ENCODE results near the gene ABCD1. TPM values are rescaled to one million over a fixed set of nuclear protein-coding genes. Genes with fewer than 3 reads are reported as not detected.
"Not testable (repeated sequence)": the region's sequence is repeated elsewhere in the genome, so short reads cannot be mapped to it uniquely, and the experiment has no call there.

ABCD1 gene
- total and polyA plus RNA-seq, 2 donors from 2014 or later: 5.2 to 13.7 TPM

- Histone ChIP-seq H3K36me3 (ENCODE audit: control insufficient read depth in 2 of 3, insufficient read depth in 3 of 3, low read length in 3 of 3) (no peaks in the 10 kb centered on the region), H3K27ac (ENCODE audit: low read depth in 2 of 2, low read length in 2 of 2) (no peak overlapping the region), H3K9me3 (ENCODE audit: control insufficient read depth in 2 of 3, insufficient read depth in 1 of 3, low read length in 3 of 3) (no peaks in the 10 kb centered on the region), H3K4me3 (ENCODE audit: low read length in 3 of 3) (no peak overlapping the region), H3K27me3 (ENCODE audit: control insufficient read depth, insufficient read depth, low read length) (no peaks in the 10 kb centered on the region), H3K9ac (ENCODE audit: low read length in 3 of 3) (no peak overlapping the region), H3K4me1 (ENCODE audit: control insufficient read depth in 2 of 3, insufficient read depth in 2 of 3, low read depth in 1 of 3, low read length in 3 of 3) (peaks cover 0 to 4% (median 0%) of the 10 kb centered on the region in 3 donors)
- peak in 1 of 5 donors; percentile 55 for DNase-seq
- intact Hi-C loops (cut with DNase I): no loop called here
- FAIRE-seq: no peak
- TF ChIP-seq, protein P1, sequence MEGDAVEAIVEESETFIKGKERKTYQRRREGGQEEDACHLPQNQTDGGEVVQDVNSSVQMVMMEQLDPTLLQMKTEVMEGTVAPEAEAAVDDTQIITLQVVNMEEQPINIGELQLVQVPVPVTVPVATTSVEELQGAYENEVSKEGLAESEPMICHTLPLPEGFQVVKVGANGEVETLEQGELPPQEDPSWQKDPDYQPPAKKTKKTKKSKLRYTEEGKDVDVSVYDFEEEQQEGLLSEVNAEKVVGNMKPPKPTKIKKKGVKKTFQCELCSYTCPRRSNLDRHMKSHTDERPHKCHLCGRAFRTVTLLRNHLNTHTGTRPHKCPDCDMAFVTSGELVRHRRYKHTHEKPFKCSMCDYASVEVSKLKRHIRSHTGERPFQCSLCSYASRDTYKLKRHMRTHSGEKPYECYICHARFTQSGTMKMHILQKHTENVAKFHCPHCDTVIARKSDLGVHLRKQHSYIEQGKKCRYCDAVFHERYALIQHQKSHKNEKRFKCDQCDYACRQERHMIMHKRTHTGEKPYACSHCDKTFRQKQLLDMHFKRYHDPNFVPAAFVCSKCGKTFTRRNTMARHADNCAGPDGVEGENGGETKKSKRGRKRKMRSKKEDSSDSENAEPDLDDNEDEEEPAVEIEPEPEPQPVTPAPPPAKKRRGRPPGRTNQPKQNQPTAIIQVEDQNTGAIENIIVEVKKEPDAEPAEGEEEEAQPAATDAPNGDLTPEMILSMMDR (IDR thresholded peaks at IDR 0.05; ENCODE audit: borderline replicate concordance, extremely low read depth, insufficient read depth): no peak
Observed at GRCh38 chrX:153693216-153694086, 31.2 kb upstream of the ABCD1 start.

DNA sequence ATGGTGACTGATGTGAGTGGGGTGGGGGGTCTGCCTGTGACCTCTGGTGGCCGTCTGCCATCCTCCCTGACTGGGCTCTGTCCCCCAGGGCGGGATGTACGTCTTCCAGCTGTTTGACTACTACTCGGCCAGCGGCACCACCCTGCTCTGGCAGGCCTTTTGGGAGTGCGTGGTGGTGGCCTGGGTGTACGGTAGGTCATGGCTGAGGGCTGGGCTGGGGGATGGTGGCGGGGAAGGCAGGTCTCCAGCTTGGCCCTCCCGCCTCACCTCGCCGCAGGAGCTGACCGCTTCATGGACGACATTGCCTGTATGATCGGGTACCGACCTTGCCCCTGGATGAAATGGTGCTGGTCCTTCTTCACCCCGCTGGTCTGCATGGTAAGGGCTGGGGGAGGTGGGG is 30.4 kb upstream of the ABCD1 start:
- H3K4me1 ChIP-seq (ENCODE audit: control insufficient read depth in 2 of 3, insufficient read depth in 2 of 3, low read depth in 1 of 3, low read length in 3 of 3); H3K4me3 ChIP-seq (ENCODE audit: low read length in 3 of 3); H3K9me3 ChIP-seq (ENCODE audit: control insufficient read depth in 2 of 3, insufficient read depth in 1 of 3, low read length in 3 of 3); H3K27me3 ChIP-seq (ENCODE audit: control insufficient read depth, insufficient read depth, low read length); H3K27ac ChIP-seq (ENCODE audit: low read depth in 2 of 2, low read length in 2 of 2); FAIRE-seq; H3K9ac ChIP-seq (ENCODE audit: low read length in 3 of 3); H3K36me3 ChIP-seq (ENCODE audit: control insufficient read depth in 2 of 3, insufficient read depth in 3 of 3, low read length in 3 of 3); intact Hi-C loops (cut with DNase I): not testable (repeated sequence)
- peak in 1 of 5 donors; percentile 61 for DNase-seq

- Histone ChIP-seq H3K4me3 (ENCODE audit: low read length in 3 of 3) (no peak overlapping the region), H3K27me3 (ENCODE audit: control insufficient read depth, insufficient read depth, low read length) (no peaks in the 10 kb centered on the region), H3K4me1 (ENCODE audit: control insufficient read depth in 2 of 3, insufficient read depth in 2 of 3, low read depth in 1 of 3, low read length in 3 of 3) (peaks cover 0 to 1% (median 0%) of the 10 kb centered on the region in 3 donors), H3K9ac (ENCODE audit: low read length in 3 of 3) (no peak overlapping the region), H3K36me3 (ENCODE audit: control insufficient read depth in 2 of 3, insufficient read depth in 3 of 3, low read length in 3 of 3) (no peaks in the 10 kb centered on the region), H3K27ac (ENCODE audit: low read depth in 2 of 2, low read length in 2 of 2) (no peak overlapping the region), H3K9me3 (ENCODE audit: control insufficient read depth in 2 of 3, insufficient read depth in 1 of 3, low read length in 3 of 3) (no peaks in the 10 kb centered on the region)
- peak in 1 of 5 donors; percentile 71 for DNase-seq
- no peak for FAIRE-seq
- TF ChIP-seq, protein P1 (IDR thresholded peaks at IDR 0.05; ENCODE audit: borderline replicate concordance, extremely low read depth, insufficient read depth): no peak
- intact Hi-C loops (cut with DNase I): no loop called here
Observed at GRCh38 chrX:153694687-153695270, 29.9 kb upstream of the ABCD1 start.

DNA sequence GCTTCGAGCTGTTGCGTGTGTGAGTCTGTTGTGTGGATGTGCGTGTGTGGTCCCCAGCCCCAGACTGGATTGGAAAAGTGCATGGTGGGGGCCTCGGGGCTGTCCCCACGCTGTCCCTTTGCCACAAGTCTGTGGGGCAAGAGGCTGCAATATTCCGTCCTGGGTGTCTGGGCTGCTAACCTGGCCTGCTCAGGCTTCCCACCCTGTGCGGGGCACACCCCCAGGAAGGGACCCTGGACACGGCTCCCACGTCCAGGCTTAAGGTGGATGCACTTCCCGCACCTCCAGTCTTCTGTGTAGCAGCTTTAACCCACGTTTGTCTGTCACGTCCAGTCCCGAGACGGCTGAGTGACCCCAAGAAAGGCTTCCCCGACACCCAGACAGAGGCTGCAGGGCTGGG is 28.6 kb upstream of the ABCD1 start:
- Histone ChIP-seq H3K9ac (ENCODE audit: low read length in 3 of 3) (no peak overlapping the region), H3K36me3 (ENCODE audit: control insufficient read depth in 2 of 3, insufficient read depth in 3 of 3, low read length in 3 of 3) (no peaks in the 10 kb centered on the region), H3K27ac (ENCODE audit: low read depth in 2 of 2, low read length in 2 of 2) (no peak overlapping the region), H3K9me3 (ENCODE audit: control insufficient read depth in 2 of 3, insufficient read depth in 1 of 3, low read length in 3 of 3) (no peaks in the 10 kb centered on the region), H3K4me1 (ENCODE audit: control insufficient read depth in 2 of 3, insufficient read depth in 2 of 3, low read depth in 1 of 3, low read length in 3 of 3) (no peaks in the 10 kb centered on the region), H3K4me3 (ENCODE audit: low read length in 3 of 3) (no peak overlapping the region), H3K27me3 (ENCODE audit: control insufficient read depth, insufficient read depth, low read length) (no peaks in the 10 kb centered on the region)
- FAIRE-seq (no peak), DNase-seq (peak in 1 of 5 donors; percentile 39)
- intact Hi-C loops (cut with DNase I): no loop called here
- TF ChIP-seq, protein P1 (IDR thresholded peaks at IDR 0.05; ENCODE audit: borderline replicate concordance, extremely low read depth, insufficient read depth): no peak

DNA sequence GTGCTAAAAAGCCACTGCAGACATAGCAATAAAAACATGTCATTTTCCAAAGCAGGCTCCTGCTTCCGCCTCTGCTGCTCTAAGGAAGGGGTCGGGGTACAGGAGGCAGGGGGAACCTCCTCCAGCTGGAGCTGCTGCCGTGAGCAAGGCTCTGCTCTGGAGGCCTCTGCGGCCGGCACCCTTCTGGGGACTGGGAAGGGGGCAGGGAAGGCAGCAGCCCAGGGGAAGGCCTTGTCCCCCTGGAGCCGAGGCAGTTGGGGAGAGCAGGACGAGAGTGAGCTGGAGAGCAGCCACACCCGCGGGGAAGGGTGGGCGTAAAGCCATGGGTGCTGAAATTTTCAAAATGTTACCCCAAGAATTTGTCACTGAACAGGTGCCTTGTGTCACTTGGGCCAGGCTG is 28.1 kb upstream of the ABCD1 start:
- H3K9ac ChIP-seq (ENCODE audit: low read length in 3 of 3); FAIRE-seq; H3K27ac ChIP-seq (ENCODE audit: low read depth in 2 of 2, low read length in 2 of 2); intact Hi-C loops (cut with DNase I); H3K4me1 ChIP-seq (ENCODE audit: control insufficient read depth in 2 of 3, insufficient read depth in 2 of 3, low read depth in 1 of 3, low read length in 3 of 3); H3K36me3 ChIP-seq (ENCODE audit: control insufficient read depth in 2 of 3, insufficient read depth in 3 of 3, low read length in 3 of 3); H3K4me3 ChIP-seq (ENCODE audit: low read length in 3 of 3); H3K9me3 ChIP-seq (ENCODE audit: control insufficient read depth in 2 of 3, insufficient read depth in 1 of 3, low read length in 3 of 3); H3K27me3 ChIP-seq (ENCODE audit: control insufficient read depth, insufficient read depth, low read length): not testable (repeated sequence)
- DNase-seq: peak in 1 of 5 donors; percentile 61
